Progenitor cell of endocrine pancreas (in vitro differentiated cells): ENCODE measurements around the gene SLC37A2. TPM values are rescaled to one million over a fixed set of nuclear protein-coding genes. Genes with fewer than 3 reads are reported as not detected.

Experiments used
- DNase-seq: peaks from one replicate; pipeline ENCODE4 v3.0.0; 2021; ENCODE audit warnings: low spot score; ENCODE audit not compliant: unreplicated experiment
- H3K27ac Mint-ChIP-seq: 2 replicates; pipeline ENCODE4 v1.8.0; 2021; ENCODE audit warnings: mild to moderate bottlenecking, moderate library complexity, mixed read lengths
- H3K27me3 Mint-ChIP-seq: 2 replicates; pipeline ENCODE4 v1.8.0; 2021; ENCODE audit warnings: mixed read lengths
- H3K36me3 Mint-ChIP-seq: 2 replicates; pipeline ENCODE4 v1.8.0; 2022; ENCODE audit warnings: mixed read lengths; ENCODE audit not compliant: insufficient read depth
- H3K4me1 Mint-ChIP-seq: 2 replicates; pipeline ENCODE4 v1.8.0; 2021; ENCODE audit warnings: low read depth, mixed read lengths
- H3K4me3 Mint-ChIP-seq: 2 replicates; pipeline ENCODE4 v1.8.0; 2021; ENCODE audit warnings: low read depth, mild to moderate bottlenecking, moderate library complexity, mixed read lengths
- H3K9me3 Mint-ChIP-seq: 2 replicates; pipeline ENCODE4 v1.8.0; 2021; ENCODE audit warnings: low read depth, mixed read lengths
- CTCF ChIP-seq: fragments of 200-600 bp; sonication (generic); IDR thresholded peaks from one replicate; pipeline ENCODE4 v1.5.0; 2021; ENCODE audit warnings: antibody characterized with exemption, mild to moderate bottlenecking; ENCODE audit not compliant: unreplicated experiment
- total RNA-seq: library from RNA; stranded (reverse); gene quantifications from 2 replicates; pipeline ENCODE4 v1.2.1, GENCODE V29; 2021

SLC37A2 gene
- total RNA-seq, 1 donor from 2014 or later: 0.62 TPM

- no peaks in the 10 kb centered on the region for H3K9me3 Mint-ChIP-seq
- no peak for DNase-seq
- no peak overlapping the region for H3K27ac Mint-ChIP-seq
- no peaks in the 10 kb centered on the region for H3K4me1 Mint-ChIP-seq
- peaks cover 26% of the 10 kb centered on the region for H3K27me3 Mint-ChIP-seq
- H3K36me3 Mint-ChIP-seq: no peaks in the 10 kb centered on the region
- TF ChIP-seq CTCF: no peak
- no peak overlapping the region for H3K4me3 Mint-ChIP-seq
These were observed 18.9 kb downstream of the SLC37A2 start for GRCh38 chr11:125082040-125082439.

DNA sequence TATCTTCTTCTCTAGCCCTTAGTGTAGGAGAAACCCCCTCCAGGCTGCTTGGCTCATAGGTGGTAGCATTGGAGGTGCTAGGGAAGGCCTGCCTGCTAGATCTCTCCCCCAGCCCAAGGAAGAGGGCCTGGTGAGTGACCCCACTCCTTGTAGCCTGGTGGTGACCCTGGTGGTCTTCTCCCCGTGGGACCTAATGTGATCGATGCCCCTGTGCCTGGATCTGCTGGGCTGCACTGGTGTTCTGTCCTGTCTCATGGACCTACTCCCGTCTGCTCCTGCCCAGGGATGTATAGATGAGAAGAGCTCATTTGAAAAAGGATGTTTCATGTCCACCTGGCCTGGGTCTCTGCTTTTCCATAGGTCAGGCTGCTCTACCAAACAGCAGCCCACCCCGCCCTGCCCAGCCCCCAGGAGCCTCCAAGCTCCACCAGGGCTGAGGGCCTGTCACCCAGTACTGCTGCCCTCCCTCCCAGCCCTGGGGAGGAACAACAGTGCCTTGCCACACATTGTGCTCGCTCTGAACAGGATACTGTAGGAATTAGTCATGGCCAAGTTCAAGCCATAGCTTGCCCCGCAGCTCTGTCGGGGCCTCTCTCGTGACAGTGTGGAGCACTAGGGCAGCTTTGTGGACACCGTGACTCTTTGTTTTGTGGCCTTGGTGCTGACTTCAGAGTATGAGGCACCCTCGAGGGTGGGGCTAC lies 19.7 kb downstream of the SLC37A2 start:
- Mint-ChIP-seq H3K4me1 (no peaks in the 10 kb centered on the region), H3K27me3 (peaks cover 23% of the 10 kb centered on the region), H3K4me3 (no peak overlapping the region), H3K9me3 (no peaks in the 10 kb centered on the region), H3K36me3 (no peaks in the 10 kb centered on the region), H3K27ac (no peak overlapping the region)
- DNase-seq: no peak
- TF ChIP-seq CTCF: no peak

DNA sequence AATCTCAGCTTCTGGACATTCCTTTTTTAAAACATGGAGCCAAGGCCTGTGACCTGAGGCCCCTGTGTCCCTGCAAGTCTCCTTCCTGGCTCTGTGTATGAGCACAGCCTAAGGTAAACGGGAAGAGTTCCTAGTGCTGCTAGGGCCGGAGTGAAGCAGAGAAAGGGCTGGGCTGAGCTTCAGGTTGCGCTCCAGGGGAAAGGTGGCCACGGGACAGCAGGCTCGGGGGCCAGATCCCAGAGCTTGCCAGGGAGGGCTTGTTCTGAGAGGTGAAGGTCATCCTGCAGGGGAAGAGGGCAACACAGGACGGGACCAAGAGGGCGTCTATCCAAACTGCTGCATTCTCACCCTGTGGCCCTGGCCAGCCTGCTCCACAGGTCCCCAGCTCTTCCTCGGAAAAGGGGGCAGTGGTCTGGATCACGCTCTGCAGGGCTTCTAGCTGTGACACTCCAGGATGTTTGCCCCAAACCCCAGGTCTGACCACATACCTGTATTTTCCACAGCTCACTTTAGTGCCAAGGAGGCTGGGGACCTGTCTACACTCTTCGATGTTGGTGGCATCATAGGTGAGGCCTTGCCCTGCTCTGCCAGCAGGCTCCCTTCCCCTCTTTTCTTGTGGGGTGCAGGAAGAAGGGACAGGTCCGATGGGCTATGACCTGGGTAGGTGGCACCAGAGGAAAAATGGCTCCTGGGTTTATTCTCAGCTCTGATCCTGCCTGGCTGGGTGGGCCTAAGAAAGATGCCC lies 20.4 kb downstream of the SLC37A2 start:
- H3K4me1 Mint-ChIP-seq: no peaks in the 10 kb centered on the region
- H3K36me3 Mint-ChIP-seq: no peaks in the 10 kb centered on the region
- no peak overlapping the region for H3K27ac Mint-ChIP-seq
- no peak overlapping the region for H3K4me3 Mint-ChIP-seq
- H3K27me3 Mint-ChIP-seq: peaks cover 16% of the 10 kb centered on the region
- TF ChIP-seq CTCF: no peak
- DNase-seq: no peak
- H3K9me3 Mint-ChIP-seq: no peaks in the 10 kb centered on the region

GRCh38 chr11:125084057-125084416 lies 20.9 kb downstream of the SLC37A2 start:
- Mint-ChIP-seq H3K27me3 (peaks cover 13% of the 10 kb centered on the region), H3K9me3 (no peaks in the 10 kb centered on the region), H3K4me3 (no peak overlapping the region), H3K36me3 (no peaks in the 10 kb centered on the region), H3K27ac (no peak overlapping the region), H3K4me1 (no peaks in the 10 kb centered on the region)
- no peak for DNase-seq
- no peak for TF ChIP-seq CTCF

- DNase-seq: no peak
- H3K27ac Mint-ChIP-seq: no peak overlapping the region
These were observed 21.7 kb downstream of the SLC37A2 start for GRCh38 chr11:125084761-125085231.

More at GRCh38 chr11:125084761-125085231, 21.7 kb downstream of the SLC37A2 start:
- Mint-ChIP-seq H3K9me3 (no peaks in the 10 kb centered on the region), H3K36me3 (no peaks in the 10 kb centered on the region), H3K27me3 (peaks cover 13% of the 10 kb centered on the region), H3K4me1 (no peaks in the 10 kb centered on the region), H3K4me3 (no peak overlapping the region)
- no peak for TF ChIP-seq CTCF
